ENCODE results near the gene UGT1A4. TPM values are rescaled to one million over a fixed set of nuclear protein-coding genes. Genes with fewer than 3 reads are reported as not detected.

The UGT1A4 gene
- not detected for total RNA-seq (2013)
- polyA plus RNA-seq (not detected), polyA minus RNA-seq (not detected in 2 replicates), total RNA-seq (0 to 0.12 (median 0) reads per million in 11 experiments)

- H2AFZ ChIP-seq (ENCODE audit: insufficient read depth, low read depth, low read length, poor library complexity, severe bottlenecking), result no peak within 1 kb of the TSS
- no peaks in the 10 kb centered on the region for H3K4me1 ChIP-seq (ENCODE audit: control insufficient read depth in 1 of 2, insufficient read depth in 2 of 2, low read length in 2 of 2)
- H3K4me2 ChIP-seq (replicated peaks; ENCODE audit: extremely low read depth, low read length, poor library complexity, severe bottlenecking), result no peak within 1 kb of the TSS
- H4K20me1 ChIP-seq (ENCODE audit: insufficient read depth, low read length), result no peaks in the 10 kb centered on the region
- intact Hi-C loops (cut with micrococcal nuclease), result no loop called here
- Mint-ChIP-seq H3K9me3 (peaks cover 0 to 2% (median 0%) of the 10 kb centered on the region in 7 donors), H3K27me3 (ENCODE audit: low read depth in 3 of 3) (peaks cover 2 to 8% (median 5%) of the 10 kb centered on the region in 3 donors), H3K27ac (no peak within 1 kb of the TSS), H3K4me1 (no peaks in the 10 kb centered on the region), H3K36me3 (no peaks in the 10 kb centered on the region), H3K4me3 (no peak within 1 kb of the TSS)
- WGBS (ENCODE audit: insufficient coverage), result 93% methylated on average over 7 of the region's 7 CpGs
- no peaks in the 10 kb centered on the region for H3K36me3 ChIP-seq (replicated peaks in 1 of 2; ENCODE audit: control insufficient read depth in 1 of 2, insufficient read depth in 2 of 2, low read length in 2 of 2)
- H3K9me3 ChIP-seq (replicated peaks in 1 of 2; ENCODE audit: control insufficient read depth in 1 of 2, insufficient read depth in 1 of 2, low read length in 2 of 2), result no peaks in the 10 kb centered on the region
- TF ChIP-seq, protein P1, sequence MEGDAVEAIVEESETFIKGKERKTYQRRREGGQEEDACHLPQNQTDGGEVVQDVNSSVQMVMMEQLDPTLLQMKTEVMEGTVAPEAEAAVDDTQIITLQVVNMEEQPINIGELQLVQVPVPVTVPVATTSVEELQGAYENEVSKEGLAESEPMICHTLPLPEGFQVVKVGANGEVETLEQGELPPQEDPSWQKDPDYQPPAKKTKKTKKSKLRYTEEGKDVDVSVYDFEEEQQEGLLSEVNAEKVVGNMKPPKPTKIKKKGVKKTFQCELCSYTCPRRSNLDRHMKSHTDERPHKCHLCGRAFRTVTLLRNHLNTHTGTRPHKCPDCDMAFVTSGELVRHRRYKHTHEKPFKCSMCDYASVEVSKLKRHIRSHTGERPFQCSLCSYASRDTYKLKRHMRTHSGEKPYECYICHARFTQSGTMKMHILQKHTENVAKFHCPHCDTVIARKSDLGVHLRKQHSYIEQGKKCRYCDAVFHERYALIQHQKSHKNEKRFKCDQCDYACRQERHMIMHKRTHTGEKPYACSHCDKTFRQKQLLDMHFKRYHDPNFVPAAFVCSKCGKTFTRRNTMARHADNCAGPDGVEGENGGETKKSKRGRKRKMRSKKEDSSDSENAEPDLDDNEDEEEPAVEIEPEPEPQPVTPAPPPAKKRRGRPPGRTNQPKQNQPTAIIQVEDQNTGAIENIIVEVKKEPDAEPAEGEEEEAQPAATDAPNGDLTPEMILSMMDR (IDR thresholded peaks at IDR 0.05), result no peak
- DNase-seq, result no peak
- no peaks in the 10 kb centered on the region for H3K27me3 ChIP-seq (ENCODE audit: control insufficient read depth in 2 of 2, insufficient read depth in 2 of 2, low read length in 2 of 2)
- no peak within 1 kb of the TSS for H3K27ac ChIP-seq (ENCODE audit: low read depth in 1 of 2, low read length in 2 of 2)
- no peak within 1 kb of the TSS for H3K9ac ChIP-seq (ENCODE audit: insufficient read depth, low read length, poor library complexity, severe bottlenecking)
- H3K79me2 ChIP-seq (ENCODE audit: insufficient read depth, low read length), result no peaks in the 10 kb centered on the region
- no peak within 1 kb of the TSS for H3K4me3 ChIP-seq (replicated peaks in 1 of 3; ENCODE audit: low read depth in 2 of 3, low read length in 3 of 3)
Measured at GRCh38 chr2:233718552-233718951, at the start of gene UGT1A4. Gene UGT1A4 (plus strand): TSS chr2:233718736. CDS start chr2:233718821, 85 bp downstream.

DNA sequence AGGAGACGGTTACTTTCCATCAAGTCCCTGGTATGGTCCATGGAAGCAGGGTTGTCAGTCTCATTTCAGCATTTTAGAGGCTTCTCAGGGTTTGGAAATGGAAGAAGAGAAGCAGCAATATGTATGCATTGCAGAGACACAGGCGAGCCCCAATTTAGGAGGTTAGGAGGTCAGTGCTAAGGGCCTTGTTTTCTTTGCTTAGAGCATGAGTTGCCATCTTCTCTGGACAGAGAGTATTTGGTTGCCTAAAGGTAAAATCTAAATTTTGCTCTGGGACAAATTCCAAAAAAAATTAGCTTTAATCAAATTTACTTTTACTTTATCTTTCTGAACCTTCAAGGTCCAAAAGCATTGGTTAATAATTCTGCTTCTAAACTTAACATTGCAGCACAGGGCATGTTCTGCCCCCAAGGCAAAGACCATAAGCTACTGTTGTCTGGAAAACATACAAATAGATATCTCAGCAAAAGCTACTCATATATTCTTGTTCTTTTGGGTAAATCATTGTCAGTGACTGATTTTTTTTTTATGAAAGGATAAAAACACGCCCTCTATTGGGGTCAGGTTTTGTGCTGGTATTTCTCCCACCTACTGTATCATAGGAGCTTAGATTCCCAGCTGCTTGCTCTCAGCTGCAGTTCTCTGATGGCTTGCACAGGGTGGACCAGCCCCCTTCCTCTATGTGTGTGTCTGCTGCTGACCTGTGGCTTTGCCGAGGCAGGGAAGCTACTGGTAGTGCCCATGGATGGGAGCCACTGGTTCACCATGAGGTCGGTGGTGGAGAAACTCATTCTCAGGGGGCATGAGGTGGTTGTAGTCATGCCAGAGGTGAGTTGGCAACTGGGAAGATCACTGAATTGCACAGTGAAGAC lies 47.0 kb upstream of the UGT1A4 start, which contains the start of gene UGT1A9:
UGT1A9 (plus strand) TSS at position 609 of the 872 bp plus-strand sequence; CDS start at position 646, 37 bp downstream.
- Histone ChIP-seq H3K27me3 (ENCODE audit: control insufficient read depth in 2 of 2, insufficient read depth in 2 of 2, low read length in 2 of 2) (no peaks in the 10 kb centered on the region), H3K4me1 (ENCODE audit: control insufficient read depth in 1 of 2, insufficient read depth in 2 of 2, low read length in 2 of 2) (no peaks in the 10 kb centered on the region), H2AFZ (ENCODE audit: insufficient read depth, low read depth, low read length, poor library complexity, severe bottlenecking) (no peak within 1 kb of the TSS), H3K9ac (ENCODE audit: insufficient read depth, low read length, poor library complexity, severe bottlenecking) (no peak within 1 kb of the TSS), H3K36me3 (replicated peaks in 1 of 2; ENCODE audit: control insufficient read depth in 1 of 2, insufficient read depth in 2 of 2, low read length in 2 of 2) (no peaks in the 10 kb centered on the region), H3K4me3 (replicated peaks in 1 of 3; ENCODE audit: low read depth in 2 of 3, low read length in 3 of 3) (no peak within 1 kb of the TSS), H3K79me2 (ENCODE audit: insufficient read depth, low read length) (no peaks in the 10 kb centered on the region), H3K4me2 (replicated peaks; ENCODE audit: extremely low read depth, low read length, poor library complexity, severe bottlenecking) (no peak within 1 kb of the TSS), H4K20me1 (ENCODE audit: insufficient read depth, low read length) (no peaks in the 10 kb centered on the region), H3K9me3 (replicated peaks in 1 of 2; ENCODE audit: control insufficient read depth in 1 of 2, insufficient read depth in 1 of 2, low read length in 2 of 2) (no peaks in the 10 kb centered on the region), H3K27ac (ENCODE audit: low read depth in 1 of 2, low read length in 2 of 2) (no peak within 1 kb of the TSS)
- TF ChIP-seq, protein P1 (IDR thresholded peaks at IDR 0.05), result no peak
- H3K27ac Mint-ChIP-seq, result no peak within 1 kb of the TSS
- H3K4me3 Mint-ChIP-seq, result no peak within 1 kb of the TSS
- no peak for DNase-seq
- no peaks in the 10 kb centered on the region for H3K36me3 Mint-ChIP-seq
- H3K27me3 Mint-ChIP-seq (ENCODE audit: low read depth in 3 of 3), result no peaks in the 10 kb centered on the region
- 90% methylated on average over 4 of the region's 5 CpGs for WGBS (ENCODE audit: insufficient coverage)
- intact Hi-C loops (cut with micrococcal nuclease), result no loop called here
- no peaks in the 10 kb centered on the region for H3K4me1 Mint-ChIP-seq
- peaks cover 0 to 4% (median 2%) of the 10 kb centered on the region in 7 donors for H3K9me3 Mint-ChIP-seq

All from CD14-positive monocyte (primary cell).